HepG2 (cell line): Measurements from ENCODE around the gene TECPR1. TPM values are rescaled to one million over a fixed set of nuclear protein-coding genes. Genes with fewer than 3 reads are reported as not detected.

Experiments
- ARID2 ChIP-seq: sonication (generic); formaldehyde crosslinking; IDR thresholded peaks from 2 replicates; pipeline ENCODE4 v1.8.1; 2022; ENCODE audit warnings: mild to moderate bottlenecking, missing genetic modification reagents, borderline replicate concordance
- ASH2L ChIP-seq: fragments of 300-600, 200-600 bp; sonication (generic); IDR thresholded peaks from 2 replicates; pipeline ENCODE4 v1.7.0; 2017; ENCODE audit warnings: low read depth, mild to moderate bottlenecking, moderate library complexity, mixed read lengths, low read length; ENCODE audit not compliant: insufficient read length
- CHD2 ChIP-seq: IDR thresholded peaks from 2 replicates; pipeline ENCODE4 v1.6.1; 2011; ENCODE audit warnings: low read depth, low read length, improper control_type of control experiment
- DMAP1 ChIP-seq: IDR thresholded peaks from 2 replicates; pipeline ENCODE4 v1.6.1; 2016
- FOXA1 ChIP-seq, 2 experiments: fragments of 450-650 bp in 1 of 2; sonication (generic) in 1 of 2; formaldehyde crosslinking in 1 of 2; IDR thresholded peaks; 2 replicates each; pipeline versions ENCODE4 v1.4.0 to v1.6.1; 2016 to 2020; ENCODE audit warnings: missing genetic modification reagents in 1 of 2
- GLI4 ChIP-seq: sonication (generic); formaldehyde crosslinking; IDR thresholded peaks from 2 replicates; pipeline ENCODE4 v1.5.1; 2020; ENCODE audit warnings: missing genetic modification reagents, mild to moderate bottlenecking, moderate library complexity, borderline replicate concordance
- HNF4A ChIP-seq: sonication (generic); formaldehyde crosslinking; IDR thresholded peaks from 2 replicates; pipeline ENCODE4 v1.4.0; 2020; ENCODE audit warnings: missing genetic modification reagents
- HNRNPLL ChIP-seq: fragments of 200-400 bp; formaldehyde crosslinking; IDR thresholded peaks from 2 replicates; pipeline ENCODE4 v1.6.1; 2017; ENCODE audit warnings: mild to moderate bottlenecking, low read depth, low read length; ENCODE audit not compliant: poor library complexity, severe bottlenecking
- ISX ChIP-seq: sonication (generic); formaldehyde crosslinking; conservative IDR thresholded peaks from 2 replicates; pipeline ENCODE4 v1.5.0; 2020; ENCODE audit warnings: missing genetic modification reagents
- NFE2L1 ChIP-seq: sonication (generic); formaldehyde crosslinking; IDR thresholded peaks from 2 replicates; pipeline ENCODE4 v1.4.0; 2020; ENCODE audit warnings: missing genetic modification reagents, mild to moderate bottlenecking, borderline replicate concordance
- NR2F6 ChIP-seq, 2 experiments: IDR thresholded peaks; 2 replicates each; pipeline ENCODE4 v1.6.1; 2016; ENCODE audit warnings: antibody characterized with exemption in 1 of 2, mild to moderate bottlenecking in 1 of 2
- PHF8 ChIP-seq: sonication (generic); formaldehyde crosslinking; IDR thresholded peaks from 2 replicates; pipeline ENCODE4 v1.5.0; 2020; ENCODE audit warnings: missing genetic modification reagents
- TAF1 ChIP-seq: sonication (generic); formaldehyde crosslinking; IDR thresholded peaks from 2 replicates; pipeline ENCODE4 v1.4.0; 2020; ENCODE audit warnings: missing genetic modification reagents
- TARDBP ChIP-seq: sonication (generic); formaldehyde crosslinking; IDR thresholded peaks from 2 replicates; pipeline ENCODE4 v1.8.0; 2022; ENCODE audit warnings: mild to moderate bottlenecking, missing genetic modification reagents
- ZFX ChIP-seq: sonication (generic); formaldehyde crosslinking; IDR thresholded peaks from 2 replicates; pipeline ENCODE4 v1.4.0; 2020; ENCODE audit warnings: mild to moderate bottlenecking, low read depth, missing genetic modification reagents, moderate library complexity
- ZMYM4 ChIP-seq: sonication (generic); formaldehyde crosslinking; IDR thresholded peaks from 2 replicates; pipeline ENCODE4 v1.8.1; 2023; ENCODE audit warnings: mild to moderate bottlenecking, missing genetic modification reagents
- ZNF274 ChIP-seq: sonication (generic); formaldehyde crosslinking; IDR thresholded peaks from 2 replicates; pipeline ENCODE4 v1.5.1; 2020; ENCODE audit warnings: mild to moderate bottlenecking, missing genetic modification reagents
- ZNF569 ChIP-seq: sonication (generic); formaldehyde crosslinking; IDR thresholded peaks from 2 replicates; pipeline ENCODE4 v1.5.0; 2020; ENCODE audit warnings: mild to moderate bottlenecking, missing genetic modification reagents, moderate library complexity, borderline replicate concordance
- polyA plus RNA-seq, 8 experiments: library from polyadenylated mRNA; depleted of rRNA in 3 of 8; stranded (reverse) in 7 of 8; unstranded in 1 of 8; fragments of >200 nt; fragmentation: Illumina TruSeq in 4 of 8; extraction: Trizol in 4 of 8; gene quantifications; 2 replicates each; pipeline versions ENCODE4 v1.2.1 to v1.2.3, GENCODE V29; 2011 to 2016; ENCODE audit warnings: low read depth in 4 of 8, missing spikeins in 1 of 8, mixed read lengths in 1 of 8; ENCODE audit not compliant: insufficient read depth in 1 of 8
- total RNA-seq, 5 experiments: library from RNA; depleted of rRNA; stranded (reverse); fragments of >200 nt; fragmentation: Illumina TruSeq; extraction: Trizol; gene quantifications; 2 replicates each; pipeline ENCODE4 v1.2.3, GENCODE V29; 2016; ENCODE audit warnings: low read depth in 1 of 5
- TF ChIP-seq, protein P1 (sequence below): sonication (generic); formaldehyde crosslinking; IDR thresholded peaks from 2 replicates; pipeline ENCODE4 v1.4.0; 2020; ENCODE audit warnings: missing genetic modification reagents, borderline replicate concordance
- TF ChIP-seq, protein P2 (sequence below): sonication (generic); formaldehyde crosslinking; IDR thresholded peaks from 2 replicates; pipeline ENCODE4 v1.4.0; 2020; ENCODE audit warnings: missing genetic modification reagents

The TECPR1 gene
- total and polyA plus RNA-seq, 2 of the 13 experiments (the other 11 are each of a cell fraction or from before 2014, with no cell fraction given), result 2.3 to 6.3 TPM

DNA sequence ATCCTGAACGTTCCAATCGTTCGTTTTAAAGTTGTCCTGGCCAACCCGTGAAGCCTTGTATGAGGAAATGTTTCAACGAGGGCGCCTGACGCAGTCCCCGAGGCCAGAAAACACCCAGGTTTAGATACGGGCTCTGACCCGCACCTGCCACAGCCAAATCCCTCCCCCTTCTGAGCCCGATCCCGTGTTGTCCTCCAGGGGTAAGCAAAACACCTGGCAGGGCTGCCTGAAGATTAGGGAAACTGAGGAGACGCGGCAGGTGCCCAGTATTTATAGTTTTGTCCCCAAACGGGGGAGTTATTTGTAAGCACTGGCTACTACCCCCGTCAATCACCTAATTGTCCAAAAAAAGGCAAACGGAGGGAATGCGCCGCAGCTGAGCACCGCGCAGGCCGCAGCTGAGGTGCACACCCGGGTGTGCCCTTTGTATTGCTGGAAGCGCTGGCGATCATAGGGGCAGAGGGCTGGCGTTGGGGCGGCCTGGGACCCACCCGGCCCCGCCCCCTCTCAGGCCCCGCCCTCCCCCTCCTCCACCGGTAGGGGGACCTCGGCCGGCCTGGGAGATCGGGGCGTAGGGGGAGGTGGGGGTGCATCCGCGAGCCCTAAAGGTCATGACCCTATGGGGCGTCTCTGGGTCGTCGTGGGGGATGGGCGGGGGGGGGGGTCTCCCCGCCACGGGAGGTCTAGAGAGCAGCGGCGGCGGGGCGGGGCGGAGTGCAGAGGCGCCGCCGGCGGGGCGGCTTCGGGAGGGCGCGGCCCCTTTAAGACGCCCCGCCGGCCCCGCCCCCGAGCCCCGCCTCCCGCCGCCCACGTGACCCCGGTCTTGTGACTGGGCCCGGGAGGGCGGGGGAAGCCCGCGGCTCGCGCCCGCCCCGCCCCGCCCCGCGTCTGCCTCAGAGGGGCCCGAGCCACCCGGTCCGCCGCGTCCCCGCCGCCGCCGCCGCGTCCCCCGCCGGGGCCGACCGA is 29.0 kb upstream of the TECPR1 start, which contains the start of gene BRI3 (continued):
- TF ChIP-seq, protein P1, sequence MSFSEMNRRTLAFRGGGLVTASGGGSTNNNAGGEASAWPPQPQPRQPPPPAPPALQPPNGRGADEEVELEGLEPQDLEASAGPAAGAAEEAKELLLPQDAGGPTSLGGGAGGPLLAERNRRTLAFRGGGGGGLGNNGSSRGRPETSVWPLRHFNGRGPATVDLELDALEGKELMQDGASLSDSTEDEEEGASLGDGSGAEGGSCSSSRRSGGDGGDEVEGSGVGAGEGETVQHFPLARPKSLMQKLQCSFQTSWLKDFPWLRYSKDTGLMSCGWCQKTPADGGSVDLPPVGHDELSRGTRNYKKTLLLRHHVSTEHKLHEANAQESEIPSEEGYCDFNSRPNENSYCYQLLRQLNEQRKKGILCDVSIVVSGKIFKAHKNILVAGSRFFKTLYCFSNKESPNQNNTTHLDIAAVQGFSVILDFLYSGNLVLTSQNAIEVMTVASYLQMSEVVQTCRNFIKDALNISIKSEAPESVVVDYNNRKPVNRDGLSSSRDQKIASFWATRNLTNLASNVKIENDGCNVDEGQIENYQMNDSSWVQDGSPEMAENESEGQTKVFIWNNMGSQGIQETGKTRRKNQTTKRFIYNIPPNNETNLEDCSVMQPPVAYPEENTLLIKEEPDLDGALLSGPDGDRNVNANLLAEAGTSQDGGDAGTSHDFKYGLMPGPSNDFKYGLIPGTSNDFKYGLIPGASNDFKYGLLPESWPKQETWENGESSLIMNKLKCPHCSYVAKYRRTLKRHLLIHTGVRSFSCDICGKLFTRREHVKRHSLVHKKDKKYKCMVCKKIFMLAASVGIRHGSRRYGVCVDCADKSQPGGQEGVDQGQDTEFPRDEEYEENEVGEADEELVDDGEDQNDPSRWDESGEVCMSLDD (CRISPR knock-in tag), result peak; percentile 31; the same call in 1 of the 2 replicates
- peak; percentile 51; the same call in 1 of the 2 replicates for TF ChIP-seq ARID2 (CRISPR knock-in tag)
- TF ChIP-seq, protein P2, sequence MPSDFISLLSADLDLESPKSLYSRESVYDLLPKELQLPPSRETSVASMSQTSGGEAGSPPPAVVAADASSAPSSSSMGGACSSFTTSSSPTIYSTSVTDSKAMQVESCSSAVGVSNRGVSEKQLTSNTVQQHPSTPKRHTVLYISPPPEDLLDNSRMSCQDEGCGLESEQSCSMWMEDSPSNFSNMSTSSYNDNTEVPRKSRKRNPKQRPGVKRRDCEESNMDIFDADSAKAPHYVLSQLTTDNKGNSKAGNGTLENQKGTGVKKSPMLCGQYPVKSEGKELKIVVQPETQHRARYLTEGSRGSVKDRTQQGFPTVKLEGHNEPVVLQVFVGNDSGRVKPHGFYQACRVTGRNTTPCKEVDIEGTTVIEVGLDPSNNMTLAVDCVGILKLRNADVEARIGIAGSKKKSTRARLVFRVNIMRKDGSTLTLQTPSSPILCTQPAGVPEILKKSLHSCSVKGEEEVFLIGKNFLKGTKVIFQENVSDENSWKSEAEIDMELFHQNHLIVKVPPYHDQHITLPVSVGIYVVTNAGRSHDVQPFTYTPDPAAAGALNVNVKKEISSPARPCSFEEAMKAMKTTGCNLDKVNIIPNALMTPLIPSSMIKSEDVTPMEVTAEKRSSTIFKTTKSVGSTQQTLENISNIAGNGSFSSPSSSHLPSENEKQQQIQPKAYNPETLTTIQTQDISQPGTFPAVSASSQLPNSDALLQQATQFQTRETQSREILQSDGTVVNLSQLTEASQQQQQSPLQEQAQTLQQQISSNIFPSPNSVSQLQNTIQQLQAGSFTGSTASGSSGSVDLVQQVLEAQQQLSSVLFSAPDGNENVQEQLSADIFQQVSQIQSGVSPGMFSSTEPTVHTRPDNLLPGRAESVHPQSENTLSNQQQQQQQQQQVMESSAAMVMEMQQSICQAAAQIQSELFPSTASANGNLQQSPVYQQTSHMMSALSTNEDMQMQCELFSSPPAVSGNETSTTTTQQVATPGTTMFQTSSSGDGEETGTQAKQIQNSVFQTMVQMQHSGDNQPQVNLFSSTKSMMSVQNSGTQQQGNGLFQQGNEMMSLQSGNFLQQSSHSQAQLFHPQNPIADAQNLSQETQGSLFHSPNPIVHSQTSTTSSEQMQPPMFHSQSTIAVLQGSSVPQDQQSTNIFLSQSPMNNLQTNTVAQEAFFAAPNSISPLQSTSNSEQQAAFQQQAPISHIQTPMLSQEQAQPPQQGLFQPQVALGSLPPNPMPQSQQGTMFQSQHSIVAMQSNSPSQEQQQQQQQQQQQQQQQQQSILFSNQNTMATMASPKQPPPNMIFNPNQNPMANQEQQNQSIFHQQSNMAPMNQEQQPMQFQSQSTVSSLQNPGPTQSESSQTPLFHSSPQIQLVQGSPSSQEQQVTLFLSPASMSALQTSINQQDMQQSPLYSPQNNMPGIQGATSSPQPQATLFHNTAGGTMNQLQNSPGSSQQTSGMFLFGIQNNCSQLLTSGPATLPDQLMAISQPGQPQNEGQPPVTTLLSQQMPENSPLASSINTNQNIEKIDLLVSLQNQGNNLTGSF (CRISPR knock-in tag), result 0 out of 2 replicates have a peak, but pooled peaks have one; percentile 17
- 0 out of 2 replicates have a peak, but pooled peaks have one; percentile 27 for TF ChIP-seq DMAP1 (CRISPR knock-in tag)
- TF ChIP-seq ZMYM4, result 0 out of 2 replicates have a peak, but pooled peaks have one; percentile 36
- TF ChIP-seq HNF4A (CRISPR knock-in tag), result peak; percentile 28; the same call in 1 of the 2 replicates
- TF ChIP-seq HNRNPLL, result peak; percentile 32
- TF ChIP-seq ZNF274 (CRISPR knock-in tag), result 0 out of 2 replicates have a peak, but pooled peaks have one; percentile 32
- peak; percentile 71; the same call in 1 of the 2 replicates for TF ChIP-seq TAF1 (CRISPR knock-in tag)
- TF ChIP-seq FOXA1 (IDR thresholded peaks at IDR 0.05), result no peak
- TF ChIP-seq FOXA1 (CRISPR knock-in tag; IDR thresholded peaks at IDR 0.05), result no peak
- no peak for TF ChIP-seq ZNF569 (CRISPR knock-in tag)
- peak; percentile 59; the same call in 1 of the 2 replicates for TF ChIP-seq GLI4 (CRISPR knock-in tag)
- TF ChIP-seq NFE2L1 (CRISPR knock-in tag), result no peak
- TF ChIP-seq TARDBP (CRISPR knock-in tag), result 0 out of 2 replicates have a peak, but pooled peaks have one; percentile 21
- TF ChIP-seq PHF8, result peak; percentile 79
- TF ChIP-seq ISX (CRISPR knock-in tag), result 0 out of 2 replicates have a peak, but pooled peaks have one; percentile 49
- peak; percentile 51; the same call in 1 of the 2 replicates for TF ChIP-seq CHD2
- peak; percentile 39 for TF ChIP-seq ASH2L
- TF ChIP-seq ZFX (CRISPR knock-in tag), result peak; percentile 79
- peak; percentile 77 for TF ChIP-seq NR2F6 (IDR thresholded peaks at IDR 0.05)
- TF ChIP-seq NR2F6 (CRISPR knock-in tag; IDR thresholded peaks at IDR 0.05), result 0 out of 2 replicates have a peak, but pooled peaks have one; percentile 47
